ENCODE results near the gene ZBTB7C. TPM values are rescaled to one million over a fixed set of nuclear protein-coding genes. Genes with fewer than 3 reads are reported as not detected.

ZBTB7C gene
- total and polyA plus RNA-seq, 10 of the 15 experiments (the other 5 are each of a cell fraction or from before 2014, with no cell fraction given): under 0.01 to 0.08 (median 0.01) TPM; not detected in 7

- ChIA-PET RAD21 (ENCODE audit: unreplicated experiment) (no interaction called here), CTCF (interaction anchor here (0.6 kb wide), 1 partner anchor 1109 kb away, joined by 3 read pairs; no protein-coding TSS in a partner anchor), POLR2A (no interaction called here), SMC1A (ENCODE audit: uncharacterized antibody, unreplicated experiment) (no interaction called here)
- peaks cover 12 to 16% of the 10 kb centered on the region in 2 experiments for H3K27me3 ChIP-seq (replicated peaks in 1 of 2; ENCODE audit: control insufficient read depth in 2 of 2, insufficient read depth in 2 of 2, low read length in 1 of 2)
- H3K27ac ChIP-seq (ENCODE audit: control insufficient read depth, insufficient read depth): no peak overlapping the region
- no peaks in the 10 kb centered on the region for H3K36me3 ChIP-seq (ENCODE audit: control insufficient read depth in 2 of 2, insufficient read depth in 2 of 2, low read length in 1 of 2)
- no peaks in the 10 kb centered on the region for H3K4me1 ChIP-seq (ENCODE audit: control insufficient read depth, insufficient read depth, low read length)
- intact Hi-C loops (cut with micrococcal nuclease; ENCODE audit: unreplicated experiment) (no loop called here), in situ Hi-C loops (cut with MboI) (no loop called here)
- no peak for ATAC-seq
- no peak for DNase-seq (ENCODE audit: low read depth, low spot score)
- no peak overlapping the region for H3K9ac ChIP-seq (ENCODE audit: control insufficient read depth, insufficient read depth, low read length)
- no peak overlapping the region for H3K4me2 ChIP-seq (ENCODE audit: control insufficient read depth, insufficient read depth)
- 52% methylated on average over 5 of the region's 5 CpGs for WGBS (ENCODE audit: insufficient coverage, insufficient replicate concordance, low lambda C conversion rate, missing lambda C conversion rate)
- TF ChIP-seq PBX3 (IDR thresholded peaks at IDR 0.05; ENCODE audit: insufficient replicate concordance, low read depth, low read length) (no peak), CHD1 (IDR thresholded peaks at IDR 0.05; ENCODE audit: low read depth, low read length) (no peak), MYB (IDR thresholded peaks at IDR 0.05; ENCODE audit: borderline replicate concordance, low read depth, low read length) (no peak), MXI1 (IDR thresholded peaks at IDR 0.05; ENCODE audit: low read depth, low read length) (no peak), SMC3 (IDR thresholded peaks at IDR 0.05; ENCODE audit: borderline replicate concordance, low read length) (no peak), RCOR1 (conservative IDR thresholded peaks at IDR 0.05; ENCODE audit: low read depth, low read length) (no peak), TCF3 (IDR thresholded peaks at IDR 0.05; ENCODE audit: borderline replicate concordance, insufficient read depth, low read depth, low read length) (no peak)
- H3K79me2 ChIP-seq (ENCODE audit: control insufficient read depth, insufficient read depth, low read length): no peaks in the 10 kb centered on the region
- FAIRE-seq: no peak
- BruUV-seq (replicated peaks): no TSS peak
- H4K20me1 ChIP-seq (ENCODE audit: control insufficient read depth, insufficient read depth): no peaks in the 10 kb centered on the region
- H3K9me3 ChIP-seq (replicated peaks; ENCODE audit: control insufficient read depth, insufficient read depth, low read length): no peaks in the 10 kb centered on the region
- no peak overlapping the region for H2AFZ ChIP-seq (ENCODE audit: control insufficient read depth, low read depth, low read length)
- H3K4me3 ChIP-seq: no peak overlapping the region
These were observed 246.0 kb downstream of the ZBTB7C start for GRCh38 chr18:48162956-48163737.

Data from GM12878 (cell line).